ENCODE data around the gene TMEM92.

TMEM92 gene

DNA sequence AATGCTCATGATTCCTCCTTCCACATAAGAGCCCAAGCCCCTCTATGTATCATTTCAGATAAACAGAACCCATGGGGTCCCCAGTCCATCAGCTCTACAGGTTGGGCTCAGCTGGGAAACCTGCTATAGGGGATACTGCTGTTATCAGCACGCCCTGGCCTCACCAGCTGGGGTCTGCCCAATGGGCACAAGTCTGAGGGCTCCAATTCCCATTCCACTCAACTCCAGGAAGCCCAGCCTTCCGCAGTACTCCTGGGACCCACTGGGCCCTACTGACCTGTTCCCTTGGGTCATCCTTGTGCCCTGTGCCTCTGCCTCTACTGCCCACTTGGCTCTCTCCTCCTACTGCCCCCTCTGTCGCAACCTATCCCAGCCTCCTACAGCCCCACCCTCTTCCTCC lies 55.5 kb downstream of the TMEM92 start:
- no peak for DNase-seq

- DNase-seq, result no peak
Measured at GRCh38 chr17:50330151-50330775, 56.0 kb downstream of the TMEM92 start.
